Measurements from ENCODE around the gene RANBP6.

RANBP6 gene

GRCh38 chr9:6006749-6007057 lies 8.7 kb downstream of the RANBP6 start:
- TF ChIP-seq, protein P1, sequence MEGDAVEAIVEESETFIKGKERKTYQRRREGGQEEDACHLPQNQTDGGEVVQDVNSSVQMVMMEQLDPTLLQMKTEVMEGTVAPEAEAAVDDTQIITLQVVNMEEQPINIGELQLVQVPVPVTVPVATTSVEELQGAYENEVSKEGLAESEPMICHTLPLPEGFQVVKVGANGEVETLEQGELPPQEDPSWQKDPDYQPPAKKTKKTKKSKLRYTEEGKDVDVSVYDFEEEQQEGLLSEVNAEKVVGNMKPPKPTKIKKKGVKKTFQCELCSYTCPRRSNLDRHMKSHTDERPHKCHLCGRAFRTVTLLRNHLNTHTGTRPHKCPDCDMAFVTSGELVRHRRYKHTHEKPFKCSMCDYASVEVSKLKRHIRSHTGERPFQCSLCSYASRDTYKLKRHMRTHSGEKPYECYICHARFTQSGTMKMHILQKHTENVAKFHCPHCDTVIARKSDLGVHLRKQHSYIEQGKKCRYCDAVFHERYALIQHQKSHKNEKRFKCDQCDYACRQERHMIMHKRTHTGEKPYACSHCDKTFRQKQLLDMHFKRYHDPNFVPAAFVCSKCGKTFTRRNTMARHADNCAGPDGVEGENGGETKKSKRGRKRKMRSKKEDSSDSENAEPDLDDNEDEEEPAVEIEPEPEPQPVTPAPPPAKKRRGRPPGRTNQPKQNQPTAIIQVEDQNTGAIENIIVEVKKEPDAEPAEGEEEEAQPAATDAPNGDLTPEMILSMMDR (IDR thresholded peaks at IDR 0.05; ENCODE audit: extremely low read depth, missing control alignments): no peak
- DNase-seq (ENCODE audit: low spot score): no peak

DNA sequence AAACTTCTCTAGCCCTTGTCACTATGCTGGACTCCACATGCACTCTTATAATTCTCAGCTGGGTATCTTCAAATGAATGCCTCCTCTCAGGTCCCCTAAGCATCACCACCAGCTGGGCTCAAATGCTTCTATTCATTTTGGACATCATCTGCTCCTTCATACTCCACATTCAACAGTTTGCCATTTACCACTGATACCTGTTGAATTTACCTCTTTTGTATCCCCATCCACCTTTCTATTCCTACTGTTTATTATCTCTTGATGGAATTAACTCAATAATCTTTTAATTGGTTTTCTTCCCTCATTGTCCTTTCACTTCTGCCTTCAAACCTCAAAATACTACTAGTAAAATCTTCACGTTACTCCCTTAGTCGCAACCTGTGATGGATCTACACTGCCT lies 14.5 kb downstream of the RANBP6 start:
- TF ChIP-seq, protein P1 (IDR thresholded peaks at IDR 0.05; ENCODE audit: extremely low read depth, missing control alignments): no peak
- DNase-seq (ENCODE audit: low spot score): no peak

- TF ChIP-seq, protein P1 (IDR thresholded peaks at IDR 0.05; ENCODE audit: extremely low read depth, missing control alignments): no peak
- DNase-seq (ENCODE audit: low spot score): no peak
These were observed 15.9 kb downstream of the RANBP6 start for GRCh38 chr9:5999443-6000101.

DNA sequence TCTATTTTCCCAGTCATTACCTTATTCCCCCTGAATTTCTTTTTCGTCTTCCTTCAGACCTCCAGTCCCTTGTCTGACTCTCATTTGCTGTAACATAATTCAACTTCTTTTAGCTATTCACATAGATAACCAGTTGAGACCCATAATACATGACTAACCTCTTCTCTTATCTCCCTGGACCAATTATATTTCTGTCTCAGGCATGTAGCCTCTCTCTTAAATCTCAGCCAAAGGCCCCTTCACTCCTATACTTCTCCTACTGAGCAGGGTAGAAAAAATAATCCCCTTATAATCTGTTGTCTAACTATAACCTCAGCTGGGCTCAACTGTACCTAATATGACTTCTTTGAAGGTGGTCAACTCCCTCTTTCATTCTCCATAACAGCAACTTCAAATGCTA lies 20.9 kb downstream of the RANBP6 start:
- TF ChIP-seq, protein P1 (IDR thresholded peaks at IDR 0.05; ENCODE audit: extremely low read depth, missing control alignments): no peak
- no peak for DNase-seq (ENCODE audit: low spot score)

- TF ChIP-seq, protein P1 (IDR thresholded peaks at IDR 0.05; ENCODE audit: extremely low read depth, missing control alignments): no peak
- no peak for DNase-seq (ENCODE audit: low spot score)
These were observed 27.2 kb downstream of the RANBP6 start for GRCh38 chr9:5988265-5988664.

GRCh38 chr9:5983042-5983441 lies 32.4 kb downstream of the RANBP6 start:
- TF ChIP-seq, protein P1 (IDR thresholded peaks at IDR 0.05; ENCODE audit: extremely low read depth, missing control alignments): no peak
- DNase-seq (ENCODE audit: low spot score): no peak

GRCh38 chr9:5982317-5982716 lies 33.1 kb downstream of the RANBP6 start:
- TF ChIP-seq, protein P1 (IDR thresholded peaks at IDR 0.05; ENCODE audit: extremely low read depth, missing control alignments): no peak
- DNase-seq (ENCODE audit: low spot score): no peak

Data from GM20000 (cell line).